H1 (cell line): Measurements from ENCODE around the gene DAPK2. TPM values are rescaled to one million over a fixed set of nuclear protein-coding genes. Genes with fewer than 3 reads are reported as not detected.

Source experiments
- CTCF ChIA-PET: fragments of 300-600 bp; sonication (Branson Sonifier 250); formaldehyde crosslinking; loops from one replicate; lab custom pipeline; 2021; ENCODE audit not compliant: partially characterized antibody; lab: Charles Lee
- POLR2A ChIA-PET: fragments of 300-600 bp; sonication (Branson Sonifier 250); formaldehyde crosslinking; loops from one replicate; lab custom pipeline; 2021; ENCODE audit warnings: inconsistent platforms; ENCODE audit not compliant: partially characterized antibody; lab: Charles Lee
- DNase-seq, 2 experiments: peaks; one replicate each; pipeline versions ENCODE4 v3.0.0 to v3.0.0-alpha.2; 2010 to 2022; ENCODE audit warnings: low spot score in 2 of 2, low read depth in 1 of 2, mixed read lengths in 1 of 2
- FAIRE-seq: peaks from 2 replicates; lab custom pipeline; 2011; peaks lifted over from hg19 to GRCh38; lab: Jason Lieb, UNC
- H2AFZ ChIP-seq: 2 replicates; pipeline ENCODE4 v1.8.1; 2012; ENCODE audit warnings: low read length, inconsistent platforms
- H2AK5ac ChIP-seq: 2 replicates; pipeline ENCODE4 v1.6.1; 2013; ENCODE audit warnings: low read depth, low read length
- H2BK120ac ChIP-seq: replicated peaks from 2 replicates; pipeline ENCODE3; 2013; ENCODE audit warnings: low read depth, low read length, inconsistent platforms
- H2BK12ac ChIP-seq: 2 replicates; pipeline ENCODE4 v1.6.1; 2013; ENCODE audit warnings: low read depth, low read length
- H2BK15ac ChIP-seq: 2 replicates; pipeline ENCODE4 v1.6.1; 2013; ENCODE audit warnings: low read length
- H2BK20ac ChIP-seq: 2 replicates; pipeline ENCODE4 v1.6.1; 2013; ENCODE audit warnings: low read length
- H2BK5ac ChIP-seq: 2 replicates; pipeline ENCODE4 v1.6.1; 2013; ENCODE audit warnings: low read depth, low read length
- H3K14ac ChIP-seq: 2 replicates; pipeline ENCODE4 v1.6.1; 2013; ENCODE audit warnings: inconsistent platforms; ENCODE audit not compliant: insufficient read length
- H3K18ac ChIP-seq: 2 replicates; pipeline ENCODE4 v1.6.1; 2013; ENCODE audit warnings: low read length; ENCODE audit errors: extremely low read depth
- H3K23ac ChIP-seq: 2 replicates; pipeline ENCODE4 v1.6.1; 2013; ENCODE audit warnings: inconsistent platforms; ENCODE audit not compliant: insufficient read length
- H3K23me2 ChIP-seq: 2 replicates; pipeline ENCODE4 v1.6.1; 2013; ENCODE audit warnings: low read depth, low read length
- H3K27ac ChIP-seq: 2 replicates; pipeline ENCODE4 v1.6.1; 2011; ENCODE audit warnings: low read depth, low read length, inconsistent platforms
- H3K27me3 ChIP-seq, 4 experiments: replicated peaks in 1 of 4; 1 replicate in 1 of 4; 2 replicates in 3 of 4; pipeline versions ENCODE4 v1.6.1 to v1.8.1; 2011 to 2013; ENCODE audit warnings: low read length in 3 of 4, mild to moderate bottlenecking in 3 of 4, inconsistent platforms in 2 of 4, mixed read lengths in 2 of 4, moderate library complexity in 1 of 4; ENCODE audit not compliant: control insufficient read depth in 3 of 4, insufficient read depth in 3 of 4; ENCODE audit errors: extremely low read depth in 1 of 4
- H3K36me3 ChIP-seq, 4 experiments: 2 replicates each; pipeline versions ENCODE4 v1.6.1 to v1.8.1; 2011 to 2013; ENCODE audit warnings: mild to moderate bottlenecking in 4 of 4, low read length in 3 of 4, moderate library complexity in 2 of 4, control low read depth in 1 of 4, inconsistent platforms in 1 of 4; ENCODE audit not compliant: insufficient read depth in 4 of 4, control insufficient read depth in 2 of 4
- H3K4ac ChIP-seq: replicated peaks from 2 replicates; pipeline ENCODE3; 2013; ENCODE audit warnings: low read length, low read depth, mixed read lengths, inconsistent platforms; ENCODE audit not compliant: insufficient read length
- H3K4me1 ChIP-seq, 4 experiments: replicated peaks in 1 of 4; 1 replicate in 1 of 4; 2 replicates in 3 of 4; pipeline versions ENCODE4 v1.6.1 to v1.8.1; 2011 to 2013; ENCODE audit warnings: low read length in 3 of 4, inconsistent platforms in 2 of 4, mixed read lengths in 1 of 4; ENCODE audit not compliant: insufficient read depth in 4 of 4, control insufficient read depth in 3 of 4
- H3K4me2 ChIP-seq, 2 experiments: 2 replicates each; pipeline versions ENCODE4 v1.6.1 to v1.8.1; 2011 to 2013; ENCODE audit warnings: low read depth in 2 of 2, low read length in 2 of 2, control low read depth in 1 of 2, inconsistent platforms in 1 of 2, mild to moderate bottlenecking in 1 of 2; ENCODE audit not compliant: insufficient read depth in 1 of 2
- H3K4me3 ChIP-seq, 4 experiments: fragments of 200-600, 300-600 bp in 1 of 4; sonication (generic), shearing (Covaris generic), sonication (Bioruptor Twin) in 1 of 4; 2 replicates each; pipeline versions ENCODE4 v1.5.1 to v1.8.1; 2011 to 2016; ENCODE audit warnings: low read length in 4 of 4, low read depth in 3 of 4, control low read depth in 2 of 4, inconsistent platforms in 2 of 4, mild to moderate bottlenecking in 2 of 4, mixed read lengths in 1 of 4, moderate library complexity in 1 of 4; ENCODE audit not compliant: insufficient read depth in 2 of 4; ENCODE audit errors: extremely low read depth in 1 of 4
- H3K56ac ChIP-seq: replicated peaks from 2 replicates; pipeline ENCODE3; 2013; ENCODE audit warnings: low read depth, mild to moderate bottlenecking, mixed read lengths, low read length, inconsistent platforms; ENCODE audit not compliant: insufficient read length
- H3K79me1 ChIP-seq: 2 replicates; pipeline ENCODE4 v1.6.1; 2013; ENCODE audit warnings: low read depth, low read length, control low read depth
- H3K79me2 ChIP-seq, 2 experiments: 2 replicates each; pipeline versions ENCODE4 v1.6.1 to v1.8.1; 2012 to 2013; ENCODE audit warnings: low read length in 2 of 2, mild to moderate bottlenecking in 2 of 2, inconsistent platforms in 1 of 2; ENCODE audit not compliant: insufficient read depth in 2 of 2, control insufficient read depth in 1 of 2
- H3K9ac ChIP-seq, 4 experiments: replicated peaks in 1 of 4; 1 replicate in 1 of 4; 2 replicates in 3 of 4; pipeline versions ENCODE4 v1.6.1 to v1.8.1; 2011 to 2013; ENCODE audit warnings: low read depth in 3 of 4, low read length in 3 of 4, control low read depth in 2 of 4, mild to moderate bottlenecking in 2 of 4, moderate library complexity in 2 of 4, inconsistent platforms in 1 of 4; ENCODE audit errors: extremely low read depth in 1 of 4
- H3K9me3 ChIP-seq, 2 experiments: 2 replicates each; pipeline versions ENCODE4 v1.6.1 to v1.8.1; 2012 to 2013; ENCODE audit warnings: mild to moderate bottlenecking in 2 of 2, moderate library complexity in 2 of 2, control low read depth in 1 of 2, inconsistent platforms in 1 of 2, low read depth in 1 of 2, low read length in 1 of 2, mixed read lengths in 1 of 2; ENCODE audit not compliant: insufficient read depth in 2 of 2
- H4K20me1 ChIP-seq, 2 experiments: replicated peaks in 1 of 2; 2 replicates each; pipeline versions ENCODE3 to v1.8.1; 2011 to 2013; ENCODE audit warnings: inconsistent platforms in 2 of 2, low read length in 2 of 2, mild to moderate bottlenecking in 1 of 2; ENCODE audit not compliant: insufficient read depth in 2 of 2, control insufficient read depth in 1 of 2
- H4K5ac ChIP-seq: 2 replicates; pipeline ENCODE4 v1.6.1; 2013; ENCODE audit warnings: low read length, low read depth, mixed read lengths, inconsistent platforms; ENCODE audit not compliant: insufficient read length
- H4K8ac ChIP-seq: 2 replicates; pipeline ENCODE4 v1.8.0; 2013; ENCODE audit warnings: mild to moderate bottlenecking, moderate library complexity, low read length, inconsistent platforms; ENCODE audit not compliant: insufficient read depth; ENCODE audit errors: extremely low read depth
- H4K91ac ChIP-seq: replicated peaks from 2 replicates; pipeline ENCODE3; 2013; ENCODE audit warnings: low read length, mixed read lengths, inconsistent platforms; ENCODE audit not compliant: insufficient read length
- SP4 ChIP-seq: IDR thresholded peaks from 2 replicates; pipeline ENCODE4 v1.6.1; 2012; ENCODE audit warnings: low read length, inconsistent platforms
- YY1 ChIP-seq: IDR thresholded peaks from 2 replicates; pipeline ENCODE4 v1.6.1; 2011; ENCODE audit warnings: low read depth, mild to moderate bottlenecking, low read length
- WGBS, 2 experiments: shearing (Covaris generic) in 1 of 2; methylation state at CpG; one replicate each; pipeline versions ENCODE4 v1.1.6 to v1.1.7; 2013 to 2015; ENCODE audit warnings: low lambda C conversion rate in 2 of 2, mixed read lengths in 2 of 2, inconsistent platforms in 1 of 2, low coverage in 1 of 2, missing lambda C conversion rate in 1 of 2; ENCODE audit not compliant: insufficient replicate concordance in 2 of 2, insufficient coverage in 1 of 2, insufficient read length in 1 of 2; ENCODE audit errors: extremely low coverage in 1 of 2, missing lambda C conversion rate in 1 of 2; 5-methylcytosine and 5-hydroxymethylcytosine counted together
- polyA plus RNA-seq, 7 experiments: library from polyadenylated mRNA; depleted of rRNA in 3 of 7; stranded (reverse) in 5 of 7; unstranded in 2 of 7; fragments of >200 nt in 5 of 7; fragments of 200-250 nt in 2 of 7; gene quantifications; 1 replicate in 5 of 7; 2 replicates in 1 of 7; 4 replicates in 1 of 7; pipeline versions ENCODE4 v1.2.1 to v1.2.3, GENCODE V29; 2011 to 2013; ENCODE audit warnings: missing spikeins in 2 of 7, mixed read lengths in 2 of 7
- total RNA-seq: library from RNA; stranded (reverse); fragmentation: NEBNext Ultra II Directional; extraction: Animal tissue kit (Norgen Biotek cat#: 25700); gene quantifications from 2 replicates; pipeline ENCODE4 v1.2.1, GENCODE V29; 2021

The DAPK2 gene
- total and polyA plus RNA-seq, 2 of the 8 experiments (the other 6 are each of a cell fraction or from before 2014, with no cell fraction given): 1.8 to 2.9 TPM

GRCh38 chr15:63905558-63906265 is 140.6 kb downstream of the DAPK2 start:
- no peak for DNase-seq
- Histone ChIP-seq H3K4ac (no peak overlapping the region), H4K91ac (no peak overlapping the region), H3K36me3 (no peaks in the 10 kb centered on the region), H2BK20ac (no peak overlapping the region), H3K27me3 (no peaks in the 10 kb centered on the region), H2AFZ (no peak overlapping the region), H3K14ac (no peak overlapping the region), H3K9me3 (no peaks in the 10 kb centered on the region), H3K9ac (no peak overlapping the region), H3K79me2 (no peaks in the 10 kb centered on the region), H2BK5ac (no peak overlapping the region), H3K4me3 (no peak overlapping the region), H3K79me1 (no peaks in the 10 kb centered on the region), H3K23me2 (no peaks in the 10 kb centered on the region), H3K27ac (no peak overlapping the region), H2BK12ac (no peak overlapping the region), H2AK5ac (no peak overlapping the region), H3K23ac (no peak overlapping the region), H4K20me1 (no peaks in the 10 kb centered on the region), H2BK120ac (no peak overlapping the region), H4K5ac (no peak overlapping the region), H4K8ac (no peak overlapping the region), H2BK15ac (no peak overlapping the region), H3K18ac (no peak overlapping the region), H3K4me1 (peaks cover 0 to 2% (median 0%) of the 10 kb centered on the region in 4 experiments; a peak in 2 of 7 replicates), H3K4me2 (no peak overlapping the region), H3K56ac (no peak overlapping the region)
- CTCF ChIA-PET: interaction anchor here (0.9 to 2.3 kb wide), 6 partner anchors 10 to 294 kb away, joined by 3 to 10 read pairs (median 3); no protein-coding TSS in a partner anchor
- no peak for FAIRE-seq
- TF ChIP-seq SP4 (no peak), YY1 (no peak)
- POLR2A ChIA-PET: interaction anchor here (0.9 to 1.2 kb wide), 2 partner anchors 11 to 80 kb away, joined by 3 to 5 read pairs; no protein-coding TSS in a partner anchor
- WGBS, 2 experiments: 92% methylated on average over 8 of the region's 8 CpGs; no CpG with 5 or more reads in 1 of the 2 experiments
